PC-3 (cell line): Measurements from ENCODE around the gene KLHL6.

Experiments
- CTCF ChIP-seq: fragments of 300-600 bp; sonication (generic); conservative IDR thresholded peaks from 2 replicates; pipeline ENCODE4 v1.5.1; 2017; ENCODE audit warnings: antibody characterized with exemption, low read depth, mild to moderate bottlenecking, low read length
- EZH2 ChIP-seq: fragments of 300-600 bp; sonication (generic); IDR thresholded peaks from one replicate; pipeline ENCODE4 v1.6.1; 2017; ENCODE audit warnings: antibody characterized with exemption, mild to moderate bottlenecking, low read length; ENCODE audit not compliant: unreplicated experiment
- EZH2phosphoT487 ChIP-seq: fragments of 300-600 bp; sonication (generic); IDR thresholded peaks from 2 replicates; pipeline ENCODE4 v1.6.1; 2018; ENCODE audit warnings: mild to moderate bottlenecking, antibody characterized with exemption, low read length, borderline replicate concordance

- TF ChIP-seq EZH2, result no peak
- TF ChIP-seq CTCF, result no peak
- no peak for TF ChIP-seq EZH2phosphoT487
Observed at GRCh38 chr3:183472155-183472554, 83.4 kb downstream of the KLHL6 start.
